Right lung (tissue), 5 donors: ENCODE measurements around the gene SLC13A5. TPM values are rescaled to one million over a fixed set of nuclear protein-coding genes. Genes with fewer than 3 reads are reported as not detected.

Source experiments
- DNase-seq, 2 donors: peaks; one replicate each; pipeline ENCODE4 v3.0.0-alpha.2; 2013
- polyA plus RNA-seq, 5 donors: library from polyadenylated mRNA; unstranded; fragments of 120-200 nt; gene quantifications; one replicate each; pipeline versions ENCODE4 v1.2.1 to v1.2.3, GENCODE V29; 2013; ENCODE audit warnings: inconsistent platforms in 1 of 5, low replicate concordance in 1 of 5; ENCODE audit not compliant: insufficient read length in 5 of 5, insufficient read depth in 1 of 5

SLC13A5 gene
- polyA plus RNA-seq, 5 donors = 0.20 to 1.1 (median 0.41) TPM

DNA sequence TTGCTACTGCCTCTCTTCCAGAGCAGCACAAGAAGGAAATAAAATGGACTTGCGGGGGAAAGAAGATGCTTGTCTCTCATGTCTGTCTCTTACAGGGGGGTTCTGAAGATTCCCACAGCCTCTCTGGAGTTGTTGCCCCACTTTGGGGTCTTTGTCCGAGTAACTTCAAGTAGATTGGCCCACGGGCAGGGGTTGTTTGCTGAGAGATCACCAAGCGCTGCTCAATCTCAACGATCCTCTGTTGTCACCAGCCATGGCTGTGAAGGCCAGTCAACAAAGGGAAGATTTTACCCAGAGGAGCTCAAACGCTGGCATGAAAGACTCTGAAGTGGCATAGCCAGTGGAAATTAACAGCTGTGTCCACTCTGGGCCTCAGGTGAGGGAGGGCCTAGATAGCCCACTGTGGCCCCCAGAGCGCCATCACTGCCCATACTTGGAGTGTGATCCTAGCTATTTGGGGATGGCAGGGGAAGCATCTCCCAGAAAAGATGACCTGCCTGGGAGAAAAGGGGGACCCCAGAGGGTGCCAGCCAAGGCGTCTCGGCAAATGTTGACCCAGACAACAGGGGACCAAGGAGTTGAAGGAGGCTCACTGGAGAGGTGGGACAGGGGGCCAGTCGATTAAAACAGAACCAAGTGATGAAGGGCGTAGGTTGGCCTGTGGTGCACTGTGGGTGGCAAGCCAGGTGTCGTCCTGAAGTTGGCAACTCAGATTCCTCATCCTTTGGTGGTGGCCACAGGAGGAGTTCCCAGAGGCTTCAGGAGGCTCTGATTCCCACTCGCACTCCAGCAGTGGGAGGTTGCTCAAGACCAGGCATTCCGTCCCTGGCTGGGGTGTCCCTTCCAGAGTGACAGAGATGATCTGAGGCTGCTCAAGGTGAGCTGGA, 28.0 kb downstream of the SLC13A5 start:
- no peak for DNase-seq

DNA sequence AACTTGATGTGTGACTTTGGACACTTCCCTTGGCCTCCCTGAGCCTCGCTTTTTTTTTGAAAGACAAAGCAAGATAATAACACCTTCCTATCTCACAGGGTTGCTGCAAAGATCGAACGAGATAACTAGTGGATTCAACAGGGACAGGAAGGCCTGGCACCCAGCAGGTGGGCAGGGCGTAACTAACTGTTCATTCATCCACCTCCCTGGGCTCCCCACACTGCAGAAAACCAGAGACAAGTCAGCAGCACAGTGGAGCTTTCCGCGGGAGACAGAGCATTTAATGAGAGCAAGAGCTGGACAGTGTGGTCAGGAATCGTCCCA, 28.7 kb downstream of the SLC13A5 start:
- DNase-seq = no peak

DNA sequence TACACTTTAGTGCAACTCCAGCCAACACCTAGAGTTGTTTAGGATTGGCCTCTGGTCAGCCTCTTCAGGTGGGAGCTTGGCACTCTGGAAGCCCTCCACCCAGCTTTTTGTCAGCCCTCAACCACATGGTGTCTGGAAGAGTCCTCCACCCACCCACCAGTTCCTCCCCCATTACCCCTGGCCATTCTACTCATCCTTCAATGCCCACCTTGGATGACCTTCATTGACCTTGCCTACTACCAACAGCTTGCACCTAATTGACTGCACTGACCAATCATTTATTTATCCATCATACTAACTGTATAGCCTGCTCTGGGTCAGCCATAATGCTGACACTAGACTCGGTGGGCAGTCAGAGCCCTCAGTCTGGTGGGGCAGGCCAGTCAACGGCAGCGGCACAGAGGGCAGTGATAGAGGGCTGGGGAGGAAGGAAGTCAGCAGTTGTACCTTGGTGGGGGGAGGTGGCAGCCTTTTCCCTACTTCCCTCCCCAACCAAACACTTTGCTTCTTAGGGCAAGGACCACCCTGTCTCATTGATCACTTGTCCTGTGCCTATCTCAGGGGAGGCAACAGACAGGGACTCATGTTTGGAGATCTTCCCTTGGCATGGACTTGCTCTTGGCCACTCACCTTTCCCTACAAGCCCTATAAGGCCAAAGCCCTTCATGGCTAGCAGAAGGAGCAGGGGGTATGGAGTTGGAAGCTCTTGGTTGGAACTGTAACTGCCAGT, 29.3 kb downstream of the SLC13A5 start:
- no peak for DNase-seq

DNA sequence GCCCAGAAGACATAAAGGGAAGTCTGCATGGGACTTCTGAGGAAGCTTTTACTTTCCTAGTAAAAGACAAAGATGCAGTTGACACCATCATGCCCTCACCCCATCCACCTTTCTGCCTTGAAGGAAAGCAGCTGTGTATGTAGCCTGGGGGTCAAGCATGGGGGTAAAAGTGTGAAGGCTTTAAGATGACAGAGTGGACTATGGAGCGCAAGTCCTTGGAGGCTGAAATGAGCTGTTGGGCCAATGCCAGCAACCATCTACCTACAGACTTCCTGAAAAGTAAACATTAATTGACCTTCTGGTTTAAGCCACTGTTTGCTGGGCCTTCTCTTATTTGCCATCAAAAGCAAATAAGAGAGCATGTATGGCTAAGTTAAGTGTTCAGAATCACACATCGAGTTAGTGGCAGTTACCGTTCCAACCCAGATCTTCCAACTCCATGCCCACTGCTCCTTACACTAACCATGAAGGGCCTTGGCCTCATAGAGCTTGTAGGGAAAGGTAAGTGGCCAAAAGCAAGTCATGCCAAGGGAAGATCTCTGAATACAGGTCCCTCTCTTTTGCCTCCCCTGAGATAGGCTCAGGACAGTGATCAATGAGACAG, 30.0 kb downstream of the SLC13A5 start:
- DNase-seq = no peak

DNA sequence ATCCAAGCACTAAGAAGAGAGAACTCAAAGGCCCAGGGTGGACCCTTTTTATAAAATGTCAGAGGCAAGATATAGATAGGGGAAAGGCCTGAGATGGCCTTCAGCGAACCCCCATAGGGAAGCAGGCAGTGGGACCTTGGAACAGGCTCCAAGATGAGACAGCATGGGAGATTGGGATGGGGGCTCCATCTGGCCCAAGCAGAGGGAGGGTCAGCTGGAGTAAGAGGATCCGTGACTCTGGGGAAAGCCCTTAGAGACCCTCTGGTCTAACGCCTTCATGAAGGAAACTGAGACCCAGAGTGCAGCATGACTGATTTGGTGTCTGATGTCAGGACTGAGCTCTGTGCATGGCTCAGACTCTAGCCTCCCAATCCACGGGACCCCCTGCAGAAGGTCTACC, 30.8 kb downstream of the SLC13A5 start:
- DNase-seq = no peak

DNA sequence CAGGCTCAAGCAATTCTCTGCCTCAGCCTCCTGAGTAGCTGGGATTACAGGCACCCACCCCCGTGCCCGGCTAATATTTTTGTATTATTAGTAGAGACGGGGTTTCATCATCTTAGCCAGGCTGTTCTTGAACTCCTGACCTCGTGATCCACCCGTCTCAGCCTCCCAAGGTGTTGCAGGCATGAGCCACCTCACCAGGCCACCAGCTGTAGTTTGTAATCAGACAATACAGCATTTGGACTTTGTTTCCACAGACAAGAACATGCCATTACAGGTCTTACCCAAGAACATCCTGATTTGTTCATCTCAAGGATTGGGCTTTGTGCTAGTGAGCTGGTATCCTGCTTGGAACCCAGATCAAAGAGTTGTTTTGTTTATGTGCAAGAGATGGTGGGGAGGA, 31.5 kb downstream of the SLC13A5 start:
- no peak for DNase-seq

DNA sequence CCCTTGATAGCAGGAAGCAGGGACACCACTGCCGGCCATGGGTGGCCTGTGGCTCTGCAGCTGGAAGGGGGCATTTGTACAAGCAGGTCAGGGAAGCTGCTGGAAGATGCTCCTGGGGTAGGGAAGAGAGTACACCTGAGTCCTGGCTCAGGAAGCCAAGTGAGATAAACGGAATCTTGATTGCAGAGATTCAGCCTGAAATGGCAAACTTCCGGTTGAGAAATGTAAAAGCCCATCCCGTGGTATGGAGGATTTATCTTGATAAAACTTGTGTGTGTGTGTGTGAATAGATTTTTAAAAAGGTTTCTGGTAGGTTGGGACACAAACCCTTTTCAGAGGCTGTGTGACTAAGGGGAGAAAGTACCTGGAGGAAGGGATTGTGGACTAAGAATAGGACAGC, 32.0 kb downstream of the SLC13A5 start:
- no peak for DNase-seq

DNA sequence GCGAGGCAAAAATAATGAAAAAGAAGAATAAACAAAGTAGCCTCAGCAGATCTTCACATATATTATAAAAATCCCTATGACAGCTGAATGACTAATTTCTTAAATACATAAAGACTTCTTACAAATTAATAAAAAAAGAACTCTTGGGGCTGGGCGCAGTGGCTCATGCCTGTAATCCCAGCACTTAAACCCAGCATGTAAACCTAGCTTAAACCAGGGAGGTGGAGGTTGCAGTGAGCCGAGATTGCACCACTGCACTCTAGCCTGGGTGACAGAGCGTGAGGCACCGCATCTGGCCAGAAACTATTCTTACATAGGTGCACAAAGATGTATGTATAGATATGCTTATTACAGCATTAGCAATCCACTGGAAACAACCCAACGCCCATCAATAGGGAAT, 33.9 kb downstream of the SLC13A5 start:
- DNase-seq = no peak

DNA sequence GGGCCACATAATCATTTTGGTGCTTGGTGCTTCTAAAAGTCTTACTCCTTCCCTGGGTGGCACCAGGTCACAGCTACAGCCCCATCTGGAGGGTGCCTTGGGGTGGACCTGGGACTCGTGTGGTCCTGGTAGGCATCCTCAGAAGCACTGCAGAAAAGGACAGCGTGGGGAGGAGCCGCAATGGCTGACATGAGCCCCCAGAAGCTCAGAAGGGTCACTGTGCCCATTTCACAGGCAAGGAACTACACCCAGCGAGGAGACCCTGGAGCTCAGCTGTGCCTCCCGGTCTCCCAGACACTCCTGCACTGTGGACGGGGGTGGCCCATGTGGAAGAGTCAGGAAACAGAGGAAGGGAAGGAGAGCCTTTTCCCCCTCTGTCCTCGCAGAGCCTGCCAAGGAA, 35.2 kb downstream of the SLC13A5 start:
- DNase-seq = no peak

DNA sequence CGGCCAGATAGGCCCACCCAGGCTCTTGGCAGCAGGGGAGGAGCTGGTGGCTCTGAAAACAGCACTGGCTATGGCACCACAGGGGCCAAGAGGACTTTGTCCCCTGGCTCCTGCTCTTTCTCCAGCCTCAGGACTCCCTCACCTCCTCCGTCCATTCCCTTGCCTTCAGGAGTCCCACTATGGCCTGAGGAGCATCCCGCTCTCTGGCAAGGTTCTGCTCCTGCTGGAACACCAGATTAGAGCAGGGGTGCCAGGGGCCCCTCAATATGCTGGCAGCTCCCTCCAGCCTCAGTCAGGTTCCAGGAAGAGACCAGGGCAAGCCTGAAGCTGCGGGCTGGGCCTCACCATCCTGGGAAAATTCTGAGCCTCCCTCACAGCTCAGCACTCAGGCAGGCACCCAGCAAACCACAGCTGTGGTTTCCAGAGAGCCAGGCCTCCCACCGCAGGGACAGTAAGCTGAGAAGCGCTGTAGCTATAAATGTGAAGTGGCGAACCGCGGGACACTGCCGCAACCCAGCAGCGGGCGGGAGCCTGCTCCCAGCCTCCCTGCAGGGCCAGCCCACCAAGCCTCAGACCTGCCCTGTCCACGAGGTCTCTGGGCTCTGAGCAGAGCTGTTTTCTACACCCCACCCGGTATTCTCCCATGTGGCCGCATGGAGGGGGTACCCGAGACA, 35.9 kb downstream of the SLC13A5 start:
- no peak for DNase-seq

DNA sequence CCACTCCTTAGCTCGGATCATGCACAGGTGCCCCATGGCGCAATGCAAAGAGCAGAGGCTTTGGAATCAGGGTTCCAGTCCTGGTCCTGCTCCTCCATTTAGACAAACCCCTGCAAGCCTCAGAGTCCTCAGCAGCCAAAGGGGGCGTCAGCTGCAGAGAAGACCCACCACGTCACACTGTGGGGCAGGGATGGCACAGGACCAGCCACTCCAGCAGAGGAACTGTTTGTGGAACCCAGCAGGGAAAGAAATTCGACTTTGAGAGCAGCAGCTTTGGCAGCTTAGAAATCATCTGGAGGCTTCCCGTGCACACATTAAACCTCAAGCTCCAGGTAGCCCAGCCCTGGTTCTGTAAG, 36.4 kb downstream of the SLC13A5 start:
- no peak for DNase-seq

DNA sequence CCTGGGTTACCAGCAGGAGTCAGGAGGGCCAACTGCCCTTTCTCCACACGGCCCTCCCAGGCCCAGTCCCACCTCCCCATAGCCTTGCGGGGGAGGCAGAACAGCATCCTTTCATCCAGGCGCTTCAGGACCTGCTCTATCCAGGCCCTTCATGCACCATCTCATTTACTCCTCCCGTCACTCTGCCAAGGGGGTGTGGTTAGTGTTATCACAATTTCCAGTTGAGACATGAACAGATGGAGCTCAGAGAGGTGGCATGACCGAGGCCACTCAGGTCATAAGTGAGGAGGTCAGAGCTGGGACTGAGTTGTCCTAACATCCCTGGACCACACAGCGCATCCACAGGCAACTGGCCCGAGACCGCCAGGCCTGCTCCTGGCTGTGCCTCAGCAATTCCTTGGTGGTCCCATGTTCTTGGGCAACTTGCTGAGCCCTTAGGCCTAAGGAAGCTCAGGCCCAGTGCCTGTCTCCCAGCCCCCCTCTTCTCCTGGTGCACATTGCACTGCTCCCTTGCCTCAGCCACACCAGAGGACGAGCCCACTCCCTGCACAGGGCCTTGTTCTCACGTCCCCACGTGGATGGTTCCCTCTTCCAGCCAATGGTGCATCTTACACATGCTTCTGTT, 37.9 kb downstream of the SLC13A5 start:
- DNase-seq = no peak

DNA sequence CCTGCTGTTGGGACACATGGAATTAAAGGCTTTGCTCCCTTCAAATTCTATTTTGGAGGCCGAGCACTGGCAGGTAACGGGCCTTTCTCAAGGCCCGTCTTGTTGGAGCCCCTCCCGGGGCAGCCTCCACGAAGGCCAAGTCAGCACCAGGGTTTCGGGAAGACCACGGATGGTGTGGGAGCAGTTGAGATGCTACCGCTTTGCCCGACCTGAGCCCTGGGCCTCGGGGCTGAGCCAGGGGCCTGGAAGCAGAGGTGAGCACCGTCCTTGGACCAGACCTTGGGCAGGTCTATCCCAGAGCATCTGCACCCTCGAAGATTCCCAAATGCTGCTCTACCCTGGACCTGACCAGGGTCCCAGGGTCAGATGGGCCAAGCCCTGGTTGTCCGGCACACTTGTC, 38.6 kb downstream of the SLC13A5 start:
- DNase-seq = no peak

DNA sequence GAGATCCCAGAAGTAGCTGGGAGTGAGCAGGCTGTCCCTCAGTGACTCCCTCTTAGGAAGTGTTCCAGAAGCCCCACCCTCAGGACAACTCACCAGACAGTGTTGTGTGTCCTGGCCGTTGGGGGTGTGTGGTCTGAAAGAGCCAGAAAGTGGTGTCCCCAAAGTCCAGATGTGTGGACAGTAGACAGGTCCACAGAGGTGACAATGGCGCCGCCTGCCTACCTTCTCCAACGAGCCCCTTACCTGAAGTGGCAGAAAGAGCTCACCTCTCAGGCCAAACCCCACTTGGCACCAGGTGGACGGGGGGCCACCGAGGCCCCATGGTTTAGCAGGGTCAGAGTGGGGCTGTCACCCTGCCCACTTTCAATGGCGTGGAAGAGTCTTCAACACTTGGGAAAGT, 41.7 kb downstream of the SLC13A5 start:
- DNase-seq = no peak

DNA sequence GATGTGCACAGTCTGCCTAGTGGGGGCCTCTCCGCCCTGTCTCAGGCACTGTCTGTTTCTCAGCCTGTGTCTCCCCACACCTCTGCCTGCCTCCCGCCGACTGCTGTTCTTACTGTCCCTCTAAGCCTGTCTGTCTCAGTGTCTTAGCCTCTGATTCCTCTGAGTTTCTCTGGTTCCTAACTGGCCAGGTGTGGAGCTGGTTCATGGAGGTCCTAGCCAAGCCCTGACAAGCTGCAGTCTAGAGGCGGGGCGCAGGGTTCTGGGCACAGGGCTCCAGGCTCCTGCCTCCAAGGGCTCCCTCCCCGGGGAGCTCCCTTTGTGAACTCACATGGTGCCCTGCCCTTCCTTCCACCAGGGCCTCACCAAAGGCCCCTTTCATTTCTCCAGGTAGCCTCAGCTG, 42.2 kb downstream of the SLC13A5 start:
- DNase-seq = no peak

DNA sequence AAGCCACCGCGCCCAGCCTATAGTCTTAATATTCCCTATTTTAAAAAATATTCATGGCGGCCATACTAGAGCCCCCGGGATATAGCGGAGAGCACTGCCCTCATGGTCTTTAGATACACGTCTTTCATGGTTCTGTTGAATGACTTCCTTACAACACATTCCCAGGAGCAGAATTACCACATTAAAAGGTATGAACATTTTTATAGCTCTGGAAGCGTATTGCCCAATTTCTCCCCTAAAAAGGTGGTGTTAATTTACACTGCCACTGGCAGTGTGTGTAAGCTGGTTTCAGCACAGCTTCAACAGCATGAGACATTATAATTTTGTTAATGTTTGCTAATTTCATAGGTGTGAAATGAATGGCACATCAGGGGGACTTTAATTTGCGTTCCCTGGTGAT, 42.6 kb downstream of the SLC13A5 start:
- no peak for DNase-seq

DNA sequence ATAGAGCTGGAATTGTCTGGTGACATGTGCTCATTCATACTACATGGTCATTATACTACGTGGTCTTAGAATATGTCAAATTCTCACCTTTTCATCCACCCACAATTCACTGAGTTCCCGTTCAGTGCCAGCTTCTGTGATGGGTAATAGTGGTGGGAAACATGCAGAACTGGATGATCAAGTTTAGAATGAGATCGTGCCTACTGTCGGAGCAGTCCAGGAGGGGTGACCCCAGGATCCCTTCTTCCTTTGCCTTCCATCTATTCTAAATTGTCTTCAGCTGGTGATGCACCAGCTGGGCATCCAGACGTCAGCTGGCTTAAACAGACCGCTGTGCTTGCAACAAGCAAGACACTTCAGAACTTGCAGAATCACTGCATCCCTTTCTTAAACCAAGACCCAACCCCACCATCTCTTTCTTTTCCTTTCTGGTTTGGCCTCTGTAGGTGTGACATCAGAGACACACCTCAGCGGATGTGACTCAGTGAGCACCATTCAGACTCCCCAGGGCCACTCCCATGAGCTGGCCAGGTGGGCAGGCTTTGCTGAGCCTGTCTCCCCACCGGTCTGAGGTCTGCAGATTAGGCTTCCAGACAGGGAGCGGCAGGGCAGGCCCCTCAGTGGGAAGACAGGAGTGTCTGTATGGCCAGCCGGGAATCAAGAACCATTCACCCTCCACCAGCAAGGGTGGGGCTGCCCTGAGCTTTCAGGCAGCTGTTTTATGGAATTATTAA, 43.5 kb downstream of the SLC13A5 start:
- no peak for DNase-seq

DNA sequence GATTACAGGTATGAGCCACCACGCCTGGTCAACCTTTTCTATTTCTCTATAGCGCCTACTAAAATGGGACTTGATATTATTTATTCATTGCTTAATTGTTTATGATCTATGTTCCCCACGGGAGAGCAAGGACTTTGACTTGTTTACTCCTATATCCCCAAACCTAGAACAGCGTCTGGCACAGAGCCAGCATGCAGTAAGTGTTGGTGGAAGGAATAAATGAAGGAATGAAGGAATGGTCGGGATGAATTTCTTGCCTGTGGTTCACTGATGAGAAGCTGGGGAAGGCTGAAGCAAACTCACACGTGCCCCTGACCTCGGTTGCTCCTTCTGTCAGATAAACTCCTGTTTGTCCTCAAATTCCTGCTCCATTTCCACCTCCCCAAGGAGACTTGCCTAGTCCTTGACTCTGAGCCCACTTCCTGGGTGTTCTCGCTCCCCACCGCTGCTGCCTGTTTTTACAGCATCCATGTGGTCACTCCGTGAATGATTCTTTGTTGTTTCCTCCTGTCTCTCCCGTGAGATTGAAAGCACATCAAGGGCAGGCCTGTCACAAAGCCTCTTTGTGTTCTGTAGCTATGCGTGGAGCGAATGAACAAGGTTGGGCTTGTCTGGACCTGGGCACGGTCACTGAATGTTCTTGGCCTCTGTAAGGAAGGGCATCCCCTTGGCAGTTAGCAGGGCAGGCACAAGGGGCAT, 44.3 kb downstream of the SLC13A5 start:
- no peak for DNase-seq

DNA sequence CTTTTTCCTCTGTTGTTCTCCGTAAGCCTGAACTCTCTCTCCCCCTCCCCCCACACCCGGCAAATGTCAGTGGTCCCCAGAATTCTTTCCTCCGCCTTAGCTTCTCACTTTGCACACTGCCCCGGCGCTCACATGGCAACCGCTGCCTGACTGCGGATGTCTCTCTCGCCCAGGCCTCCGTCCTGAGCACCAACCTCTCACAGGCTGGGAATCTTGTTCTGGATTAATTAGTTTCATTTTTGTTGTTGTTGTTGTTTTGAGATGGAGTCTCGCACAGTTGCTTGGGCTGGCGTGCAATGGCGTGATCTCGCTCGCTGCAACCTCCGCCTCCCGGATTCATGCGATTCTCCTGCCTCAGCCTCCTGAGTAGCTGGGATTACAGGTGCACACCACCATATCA, 45.0 kb downstream of the SLC13A5 start:
- DNase-seq = no peak

DNA sequence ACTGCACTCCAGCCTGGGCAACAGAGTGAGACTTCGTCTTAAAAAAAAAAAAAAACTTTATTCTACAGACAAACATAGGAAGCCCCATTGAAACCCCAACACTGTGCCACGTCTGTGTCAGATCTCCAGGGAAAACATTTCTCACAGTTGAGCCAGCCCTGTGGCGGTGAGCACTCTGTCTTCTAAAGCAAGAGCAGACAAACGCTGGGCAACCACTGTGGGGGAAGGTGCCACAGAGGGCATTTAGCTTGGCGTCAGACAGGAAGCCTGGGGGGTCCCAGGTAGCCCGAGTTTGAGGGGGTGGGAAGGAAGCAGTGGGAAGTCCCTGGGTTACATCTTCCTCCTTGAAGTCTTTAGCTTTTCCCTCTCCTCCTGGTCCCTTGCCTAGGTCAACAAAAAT, 45.7 kb downstream of the SLC13A5 start:
- no peak for DNase-seq

DNA sequence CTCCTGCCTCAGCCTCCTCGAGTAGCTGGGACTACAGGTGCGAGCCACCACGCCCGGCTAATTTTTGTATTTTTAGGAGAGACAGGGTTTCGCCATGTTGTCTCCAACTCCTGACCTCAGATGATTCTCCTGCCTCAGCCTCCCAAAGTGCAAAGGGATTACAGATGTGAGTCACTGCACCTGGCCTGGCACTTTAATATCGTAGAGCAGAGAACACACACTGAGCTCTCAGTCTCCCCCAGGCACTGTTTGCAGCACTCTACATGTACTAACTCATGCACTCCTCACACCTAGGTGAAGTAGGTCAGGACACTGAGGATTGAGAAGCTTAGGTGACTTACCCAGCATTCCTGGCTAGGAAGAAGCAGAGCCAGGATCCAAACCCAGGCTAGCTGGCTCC, 46.6 kb downstream of the SLC13A5 start:
- no peak for DNase-seq
